ENCODE data around the gene FUZ. TPM values are rescaled to one million over a fixed set of nuclear protein-coding genes. Genes with fewer than 3 reads are reported as not detected.

FUZ gene
- total RNA-seq, 1 experiment from 2014 or later, result 13.9 TPM

DNA sequence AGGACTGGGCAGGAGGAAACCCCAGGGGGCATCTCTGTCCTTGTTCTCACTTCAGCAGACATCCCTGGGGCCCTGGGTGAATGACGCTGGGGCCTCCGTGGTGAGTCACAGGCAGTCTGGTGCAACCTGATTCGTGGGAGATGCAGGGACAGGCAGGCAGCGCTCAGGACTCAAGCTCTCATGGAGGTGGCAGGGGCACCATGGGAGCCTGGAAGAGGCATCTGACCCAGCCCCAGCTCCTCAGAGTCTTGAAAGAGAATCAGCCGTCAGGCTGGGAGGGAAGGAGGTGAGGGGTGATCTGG is 23.9 kb upstream of the FUZ start:
- H3K36me3 ChIP-seq (ENCODE audit: control insufficient read depth, insufficient read depth, low read length), result no peaks in the 10 kb centered on the region; the same call in 1 of the 2 replicates
- POLR2A ChIA-PET, result no interaction called here
- intact Hi-C loops (cut with micrococcal nuclease; ENCODE audit: unreplicated experiment) (no loop called here), in situ Hi-C loops (cut with HindIII; ENCODE audit: low pct_unique_long_range_greater_than_20kb, low sequenced_read_pairs) (no loop called here)
- CTCF ChIA-PET, result no interaction called here
- no peaks in the 10 kb centered on the region for H3K4me1 ChIP-seq (ENCODE audit: control insufficient read depth, insufficient read depth, low read length)
- ATAC-seq (no peak), DNase-seq (ENCODE audit: low read depth, low spot score) (no peak)
- TF ChIP-seq, protein P1, sequence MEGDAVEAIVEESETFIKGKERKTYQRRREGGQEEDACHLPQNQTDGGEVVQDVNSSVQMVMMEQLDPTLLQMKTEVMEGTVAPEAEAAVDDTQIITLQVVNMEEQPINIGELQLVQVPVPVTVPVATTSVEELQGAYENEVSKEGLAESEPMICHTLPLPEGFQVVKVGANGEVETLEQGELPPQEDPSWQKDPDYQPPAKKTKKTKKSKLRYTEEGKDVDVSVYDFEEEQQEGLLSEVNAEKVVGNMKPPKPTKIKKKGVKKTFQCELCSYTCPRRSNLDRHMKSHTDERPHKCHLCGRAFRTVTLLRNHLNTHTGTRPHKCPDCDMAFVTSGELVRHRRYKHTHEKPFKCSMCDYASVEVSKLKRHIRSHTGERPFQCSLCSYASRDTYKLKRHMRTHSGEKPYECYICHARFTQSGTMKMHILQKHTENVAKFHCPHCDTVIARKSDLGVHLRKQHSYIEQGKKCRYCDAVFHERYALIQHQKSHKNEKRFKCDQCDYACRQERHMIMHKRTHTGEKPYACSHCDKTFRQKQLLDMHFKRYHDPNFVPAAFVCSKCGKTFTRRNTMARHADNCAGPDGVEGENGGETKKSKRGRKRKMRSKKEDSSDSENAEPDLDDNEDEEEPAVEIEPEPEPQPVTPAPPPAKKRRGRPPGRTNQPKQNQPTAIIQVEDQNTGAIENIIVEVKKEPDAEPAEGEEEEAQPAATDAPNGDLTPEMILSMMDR (IDR thresholded peaks at IDR 0.05), result no peak
- TF ChIP-seq POLR2AphosphoS5 (IDR thresholded peaks at IDR 0.05; ENCODE audit: low read depth, low read length) (no peak), SIN3A (IDR thresholded peaks at IDR 0.05; ENCODE audit: borderline replicate concordance, insufficient read depth, low read depth, low read length) (no peak), REST (IDR thresholded peaks at IDR 0.05; ENCODE audit: insufficient read depth in 1 of 2, low read depth in 2 of 2, low read length in 1 of 2) (no peak), TCF7L2 (IDR thresholded peaks at IDR 0.05; ENCODE audit: low read depth, low read length) (no peak)
- no peaks in the 10 kb centered on the region for H3K27me3 ChIP-seq (ENCODE audit: control insufficient read depth, insufficient read depth, low read length)
- no TSS peak for BruUV-seq (replicated peaks)
- no peak overlapping the region for H3K27ac ChIP-seq (ENCODE audit: low read length)
- H3K9me3 ChIP-seq (ENCODE audit: control insufficient read depth, insufficient read depth, low read depth, low read length), result no peaks in the 10 kb centered on the region
- H3K4me3 ChIP-seq (ENCODE audit: low read depth in 2 of 2, low read length in 2 of 2), result no peak overlapping the region

DNA sequence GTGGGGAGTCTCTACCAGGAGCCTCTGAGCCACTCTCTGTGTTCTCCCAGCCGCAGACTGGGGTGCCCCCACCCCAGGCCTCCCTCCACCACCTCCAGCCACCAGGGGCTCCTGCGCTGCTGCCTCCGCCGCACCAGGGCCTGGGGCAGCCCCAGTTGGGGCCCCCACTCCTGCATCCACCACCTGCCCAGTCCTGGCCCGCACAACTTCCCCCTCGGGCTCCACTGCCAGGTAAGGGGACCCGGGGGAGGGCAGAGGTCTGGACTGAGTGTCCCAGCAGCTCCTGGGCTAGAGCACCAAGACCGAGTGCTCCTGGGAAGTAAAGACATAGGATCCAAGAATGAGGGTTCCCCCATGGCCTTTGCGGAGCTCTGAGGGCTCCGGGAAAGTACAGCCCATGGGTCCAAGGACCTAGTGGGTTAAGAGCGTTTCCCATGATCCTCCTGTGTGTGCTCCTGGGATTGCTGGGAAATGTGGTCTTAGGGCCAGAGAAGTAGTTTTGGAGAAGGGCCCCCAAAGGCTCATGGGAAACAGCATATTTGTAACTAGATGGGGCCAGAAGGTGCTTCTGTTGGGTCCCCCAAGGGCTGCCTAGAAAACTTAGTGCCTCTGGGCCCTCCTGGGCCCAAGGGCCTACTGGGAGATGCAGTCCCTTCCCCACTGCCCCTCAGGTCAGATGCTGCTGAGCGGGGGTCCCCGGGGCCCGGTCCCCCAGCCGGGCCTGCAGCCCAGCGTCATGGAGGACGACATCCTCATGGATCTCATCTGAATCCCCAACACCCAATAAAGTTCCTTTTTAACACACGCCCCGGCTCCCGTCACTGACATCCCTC is 23.3 kb upstream of the FUZ start:
- CTCF ChIA-PET, result no interaction called here
- ATAC-seq (no peak), DNase-seq (ENCODE audit: low read depth, low spot score) (no peak)
- Histone ChIP-seq H3K4me3 (ENCODE audit: low read depth in 2 of 2, low read length in 2 of 2) (no peak overlapping the region), H3K9me3 (ENCODE audit: control insufficient read depth, insufficient read depth, low read depth, low read length) (no peaks in the 10 kb centered on the region), H3K36me3 (ENCODE audit: control insufficient read depth, insufficient read depth, low read length) (no peaks in the 10 kb centered on the region; the same call in 1 of the 2 replicates), H3K27me3 (ENCODE audit: control insufficient read depth, insufficient read depth, low read length) (no peaks in the 10 kb centered on the region), H3K27ac (ENCODE audit: low read length) (no peak overlapping the region), H3K4me1 (ENCODE audit: control insufficient read depth, insufficient read depth, low read length) (no peaks in the 10 kb centered on the region)
- intact Hi-C loops (cut with micrococcal nuclease; ENCODE audit: unreplicated experiment), result no loop called here
- POLR2A ChIA-PET, result no interaction called here
- in situ Hi-C loops (cut with HindIII; ENCODE audit: low pct_unique_long_range_greater_than_20kb, low sequenced_read_pairs), result no loop called here
- BruUV-seq (replicated peaks), result no TSS peak
- TF ChIP-seq, protein P1 (IDR thresholded peaks at IDR 0.05), result no peak
- TF ChIP-seq POLR2AphosphoS5 (IDR thresholded peaks at IDR 0.05; ENCODE audit: low read depth, low read length) (no peak), TCF7L2 (IDR thresholded peaks at IDR 0.05; ENCODE audit: low read depth, low read length) (no peak), SIN3A (IDR thresholded peaks at IDR 0.05; ENCODE audit: borderline replicate concordance, insufficient read depth, low read depth, low read length) (no peak), REST (IDR thresholded peaks at IDR 0.05; ENCODE audit: insufficient read depth in 1 of 2, low read depth in 2 of 2, low read length in 1 of 2) (no peak)
